ENCODE measurements around the gene GRB10.

Gene GRB10

DNA sequence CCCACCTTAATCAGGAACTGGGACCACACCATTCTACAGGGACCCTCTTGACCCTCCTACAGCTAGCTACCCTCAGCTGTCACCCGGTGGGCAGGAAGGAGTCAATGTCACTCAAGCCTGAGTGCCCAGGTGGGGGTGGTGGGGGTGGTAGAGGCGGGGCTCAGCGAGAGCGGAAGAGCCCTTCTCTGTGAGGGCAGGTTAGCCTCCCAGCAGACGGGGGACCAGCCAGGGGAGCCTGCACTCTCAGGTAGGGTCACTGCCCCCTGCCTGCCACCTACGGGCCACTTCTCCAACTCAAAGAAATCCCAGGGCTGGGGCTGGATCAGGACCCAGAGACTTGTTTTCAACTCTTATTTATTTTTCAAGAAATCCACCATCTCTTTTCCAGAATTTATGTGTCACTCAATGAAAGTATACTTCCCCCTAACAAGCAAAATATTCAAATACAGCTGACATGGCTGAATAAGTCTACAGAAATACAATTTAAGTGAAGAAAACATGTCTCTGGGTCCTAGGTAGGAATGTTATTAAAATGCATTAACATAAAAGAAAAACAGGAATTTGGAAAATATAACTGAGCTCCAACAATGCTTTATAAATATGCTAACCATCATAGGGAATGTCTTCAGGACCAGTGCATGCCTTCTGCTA, 154.1 kb downstream of the GRB10 start:
- no peak for DNase-seq

DNA sequence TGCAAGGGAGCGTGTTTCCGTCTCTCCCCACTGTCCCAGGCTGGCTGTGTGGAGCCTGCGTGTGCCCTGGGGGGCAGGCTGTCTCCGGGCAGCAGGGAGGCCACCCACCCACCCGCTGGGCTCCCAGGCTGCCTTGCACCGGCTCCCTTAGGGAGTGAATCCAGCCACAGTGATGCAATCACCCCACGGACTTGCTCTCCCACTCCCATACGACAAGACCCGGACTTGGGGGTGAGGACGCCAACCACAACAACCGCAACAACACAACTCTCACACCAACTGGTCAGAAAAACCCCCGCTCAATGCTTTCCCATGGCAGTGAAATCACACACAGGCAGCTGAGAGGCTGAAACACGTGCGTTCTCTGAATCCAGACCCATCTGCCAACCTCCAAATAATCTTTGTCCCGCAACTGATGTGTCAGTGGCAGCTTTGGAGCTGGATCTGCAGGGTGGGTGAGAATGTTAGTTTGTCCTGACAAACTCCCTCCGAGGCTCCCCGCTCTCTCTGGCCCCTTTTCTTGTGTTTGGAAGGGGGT, 154.8 kb downstream of the GRB10 start:
- DNase-seq: no peak

DNA sequence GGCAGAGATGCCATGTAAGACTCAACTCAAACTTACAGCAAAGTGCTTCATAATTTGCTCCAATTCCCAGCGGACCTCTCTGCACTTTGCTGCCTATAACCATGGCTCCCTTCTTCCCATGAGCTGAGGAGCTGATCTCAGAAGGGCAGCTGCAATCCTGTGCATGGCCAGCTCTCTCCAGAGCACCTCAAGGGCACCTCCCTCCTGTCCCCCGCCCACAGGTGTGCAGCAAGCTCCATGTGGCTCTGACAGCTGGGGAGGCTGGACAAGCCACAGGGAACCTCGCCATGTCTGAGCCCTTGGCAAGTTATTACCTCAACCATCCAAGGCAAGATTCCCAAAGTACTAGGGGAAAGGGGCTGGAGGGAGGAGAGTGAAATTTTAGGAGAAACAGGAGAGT, 156.4 kb downstream of the GRB10 start:
- no peak for DNase-seq

DNA sequence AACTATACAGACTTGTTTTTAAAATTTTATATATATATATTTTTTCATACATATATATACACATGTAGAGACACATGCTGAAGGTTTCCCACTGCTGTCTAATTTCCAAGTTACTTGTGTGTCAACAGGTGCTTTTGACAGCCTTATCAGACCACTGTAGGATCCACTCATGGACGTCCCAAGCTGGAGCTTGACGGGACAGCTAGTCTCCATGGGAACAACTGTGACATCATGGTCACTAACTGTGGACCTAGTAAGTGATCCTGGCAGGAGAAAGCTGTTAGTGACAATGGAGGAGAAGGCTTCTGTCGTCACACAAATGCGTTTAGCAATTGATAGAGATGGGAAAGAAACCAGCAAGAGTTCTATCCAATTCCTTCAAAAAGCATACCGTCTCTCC, 157.3 kb downstream of the GRB10 start:
- DNase-seq: no peak

DNA sequence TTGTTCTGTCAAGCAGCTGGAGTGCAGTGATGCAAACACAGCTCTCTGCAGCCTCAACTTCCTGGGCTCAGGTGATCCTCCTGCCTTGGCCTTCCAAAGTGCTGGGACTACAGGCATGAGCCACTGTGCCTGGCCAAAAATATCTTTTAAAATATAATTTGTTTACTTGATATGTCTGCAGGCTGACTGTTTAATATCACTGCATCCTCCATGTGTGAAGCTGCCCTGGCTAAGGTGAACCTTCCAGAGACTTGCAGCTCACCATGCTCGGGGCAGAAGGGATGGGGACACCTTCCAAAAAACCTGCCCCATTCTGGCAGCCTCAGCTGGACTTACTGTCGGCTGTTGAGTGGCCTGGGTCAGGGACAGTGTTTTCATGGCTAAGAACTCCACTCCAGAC, 159.9 kb downstream of the GRB10 start:
- no peak for DNase-seq

DNA sequence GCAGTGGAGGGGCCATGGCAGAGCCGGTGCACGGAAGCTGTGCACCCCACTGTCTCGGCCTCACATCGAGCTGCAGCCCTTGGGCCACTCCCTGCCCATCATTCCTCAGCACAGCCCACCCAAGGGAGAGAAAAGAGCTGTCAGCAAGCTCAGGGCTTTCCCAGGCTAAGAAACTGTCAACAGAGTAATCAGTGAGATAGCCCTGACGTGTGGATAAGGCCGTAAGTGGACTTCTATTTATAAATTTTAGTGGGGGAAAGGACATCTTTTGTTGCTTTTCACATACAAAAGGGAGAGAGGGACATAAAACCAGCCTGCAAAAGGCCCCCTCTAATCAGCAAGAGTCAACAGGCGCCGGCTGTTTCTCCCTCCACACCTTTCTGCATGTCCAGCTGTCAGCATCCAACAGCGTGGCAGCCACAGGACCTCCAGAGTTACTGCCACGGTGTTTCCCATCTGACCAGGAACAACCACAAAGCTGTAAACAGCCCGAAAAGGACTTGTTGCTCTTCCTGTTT, 160.7 kb downstream of the GRB10 start:
- DNase-seq: no peak

DNA sequence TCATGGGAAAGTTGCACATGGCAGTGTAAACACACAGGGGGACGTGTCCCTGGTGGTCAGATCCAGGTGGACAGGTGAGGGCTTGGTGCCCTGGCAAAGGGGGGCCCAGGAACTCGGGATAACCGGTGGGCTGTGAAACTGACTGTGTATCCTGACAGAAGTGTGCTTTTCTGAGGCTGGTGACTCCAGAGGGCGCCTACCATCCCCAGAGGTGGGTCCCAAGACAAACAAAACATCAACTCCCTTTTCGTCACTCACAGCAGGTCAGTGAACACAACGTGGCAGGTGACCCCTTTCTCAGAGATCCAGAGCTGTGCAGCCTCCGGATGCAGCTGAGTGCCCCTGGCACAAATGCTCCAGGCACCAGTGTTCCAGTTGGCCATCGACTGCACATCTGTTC, 161.5 kb downstream of the GRB10 start:
- no peak for DNase-seq

DNA sequence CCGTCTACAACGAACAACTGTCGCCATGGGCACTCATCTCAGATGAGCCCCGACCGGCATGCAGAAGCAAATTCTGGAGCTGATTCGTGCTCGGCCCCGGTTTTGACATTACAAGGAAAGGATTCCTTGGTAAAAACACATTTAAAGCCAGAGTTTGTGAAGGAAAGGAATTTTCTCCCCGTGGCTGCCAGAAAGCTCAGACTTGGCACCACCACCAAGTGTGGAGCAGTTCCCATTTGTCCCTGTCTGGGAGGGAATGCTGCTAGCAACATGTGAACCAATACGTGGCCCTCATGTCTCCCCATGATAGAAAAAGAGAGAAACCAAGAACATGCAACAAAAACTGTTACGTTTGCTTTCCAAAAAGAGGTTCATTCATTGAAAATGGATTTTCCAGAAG, 162.3 kb downstream of the GRB10 start:
- DNase-seq: no peak

DNA sequence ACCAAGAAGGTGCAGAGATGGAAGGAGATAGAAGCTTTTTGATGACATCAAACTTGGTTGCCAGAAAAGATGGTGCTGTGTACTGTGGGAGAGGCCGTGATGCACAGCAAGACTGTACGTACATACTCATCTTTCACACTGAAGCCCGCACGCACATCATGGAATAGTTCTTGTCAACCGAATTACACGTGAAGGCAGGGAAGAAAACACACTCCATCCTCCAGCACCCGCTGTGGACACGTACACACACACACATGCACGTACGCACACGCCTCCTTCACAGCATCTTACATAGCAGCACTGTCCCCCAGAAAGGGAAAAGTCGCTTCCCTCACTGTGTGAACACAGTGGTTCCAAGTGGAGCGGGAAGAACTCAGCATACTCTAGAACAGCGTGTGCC, 163.0 kb downstream of the GRB10 start:
- DNase-seq: no peak

DNA sequence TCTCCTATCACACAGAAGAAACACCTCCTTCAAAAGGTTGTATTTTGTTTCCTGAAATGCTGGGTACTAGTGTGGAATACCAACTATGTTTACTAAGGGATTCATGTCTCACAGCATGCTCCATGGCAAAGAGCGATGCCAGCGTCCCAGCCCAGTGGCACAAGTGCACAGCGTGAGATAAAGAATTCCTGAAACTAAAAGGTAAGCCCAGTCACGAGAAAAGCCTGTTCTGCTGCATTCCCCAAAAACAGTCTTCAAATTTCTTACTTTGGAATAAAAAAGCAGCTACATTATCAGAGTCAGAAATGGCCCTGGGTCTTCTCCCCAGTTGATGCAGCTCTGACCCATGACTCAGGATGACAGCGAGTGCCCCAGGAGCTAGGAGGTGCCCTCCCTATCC, 164.4 kb downstream of the GRB10 start:
- DNase-seq: no peak

DNA sequence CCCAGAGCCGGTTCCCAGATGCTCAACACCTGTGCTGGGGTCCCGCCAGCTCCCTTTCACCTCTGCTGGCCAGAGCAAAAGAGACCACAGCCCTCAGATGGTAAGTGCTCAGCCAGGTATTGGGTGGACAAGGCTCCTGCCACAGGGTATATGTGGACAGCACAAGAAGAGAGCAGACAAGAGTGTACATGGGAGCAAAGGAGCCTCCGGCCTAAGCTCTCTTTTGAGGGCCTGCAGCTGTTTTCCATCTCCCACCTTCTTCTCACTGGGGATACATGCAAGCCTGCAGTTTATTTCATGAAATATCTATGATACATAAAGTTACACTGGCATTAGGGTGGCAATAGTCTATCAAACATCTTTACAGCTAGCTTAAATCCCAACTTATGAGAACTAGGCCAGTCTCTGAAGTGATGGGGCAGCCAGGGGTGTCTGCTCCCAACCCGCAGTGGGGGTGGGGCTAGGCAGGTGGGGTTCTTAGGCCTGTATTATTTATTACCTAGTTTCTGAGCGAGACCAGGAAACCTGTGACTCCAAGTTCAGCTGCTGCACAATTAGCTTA, 167.1 kb downstream of the GRB10 start:
- no peak for DNase-seq

DNA sequence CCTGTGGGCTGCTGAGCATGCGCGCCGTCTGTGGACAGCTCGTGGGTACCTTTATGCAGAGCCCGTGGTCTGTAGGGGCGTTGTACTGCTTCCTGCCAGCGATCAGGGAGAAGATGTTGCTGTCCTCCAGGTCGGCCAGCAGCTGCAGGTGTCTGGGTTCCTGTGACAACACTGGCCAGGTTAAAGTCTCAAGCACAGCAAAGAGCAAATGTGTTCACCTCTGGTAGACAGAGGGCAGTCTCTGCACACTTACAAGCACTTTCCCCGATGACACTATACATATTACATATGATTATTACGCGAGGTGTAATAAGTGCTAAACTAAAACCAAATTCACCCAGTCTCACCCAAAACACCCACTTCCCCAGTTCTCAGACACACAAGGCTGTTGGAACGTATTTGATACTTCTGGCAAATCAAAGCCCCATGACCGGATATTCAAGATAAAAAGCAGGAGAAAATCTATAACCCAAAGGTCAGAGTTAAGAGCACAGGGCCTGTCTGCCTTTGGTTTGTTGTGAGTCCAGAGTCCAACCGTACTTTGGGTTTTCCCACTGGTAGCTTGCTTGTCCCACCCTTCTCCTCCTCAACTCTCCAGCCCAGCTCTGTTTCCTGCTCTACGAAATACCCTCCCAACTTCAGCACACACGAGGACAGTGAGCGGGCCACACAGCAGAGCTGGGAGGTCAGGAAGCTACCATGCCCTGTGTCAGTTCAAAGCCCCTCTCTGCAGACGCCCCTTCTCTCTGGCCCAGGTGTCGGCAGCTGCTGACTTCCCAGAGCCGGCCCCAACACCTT, 167.8 kb downstream of the GRB10 start:
- no peak for DNase-seq

DNA sequence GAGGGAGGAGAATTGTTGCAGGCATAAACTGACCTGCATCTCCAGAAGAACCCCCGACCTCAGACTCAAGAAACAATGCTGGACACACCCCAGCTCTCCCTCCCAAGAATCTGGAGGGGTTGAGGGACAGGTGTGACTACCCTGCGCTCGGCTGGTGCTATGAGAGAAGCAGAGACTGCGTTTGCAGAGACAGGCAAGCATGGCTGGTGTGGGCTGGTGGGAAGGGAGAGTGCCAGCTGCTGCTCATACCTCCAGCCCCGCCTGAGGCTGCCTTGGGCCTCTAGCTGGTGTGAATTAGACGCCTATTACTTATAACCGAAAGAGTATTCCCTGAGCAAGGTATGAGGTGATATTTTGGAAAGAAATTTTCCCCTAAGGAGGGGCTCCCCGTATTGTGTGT, 169.2 kb downstream of the GRB10 start:
- DNase-seq: no peak

DNA sequence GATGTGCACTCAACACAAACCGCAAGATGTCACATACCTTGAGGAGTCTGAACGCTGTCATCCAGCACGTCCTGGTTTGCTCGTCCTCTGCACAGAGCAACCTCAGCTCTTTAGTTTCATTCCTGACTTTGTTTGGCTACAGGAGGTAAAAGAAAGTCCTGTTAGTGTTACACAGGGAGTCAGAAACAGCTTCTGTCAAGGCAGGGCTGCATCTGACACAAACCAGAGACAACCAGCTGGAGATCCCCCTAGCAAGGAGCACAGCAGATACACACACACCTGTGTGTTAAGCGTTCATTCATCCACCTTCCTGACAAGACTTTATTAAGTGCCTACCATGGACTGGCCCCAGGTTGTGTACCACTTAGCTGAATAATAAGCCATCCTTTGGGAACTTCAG, 170.0 kb downstream of the GRB10 start:
- no peak for DNase-seq

DNA sequence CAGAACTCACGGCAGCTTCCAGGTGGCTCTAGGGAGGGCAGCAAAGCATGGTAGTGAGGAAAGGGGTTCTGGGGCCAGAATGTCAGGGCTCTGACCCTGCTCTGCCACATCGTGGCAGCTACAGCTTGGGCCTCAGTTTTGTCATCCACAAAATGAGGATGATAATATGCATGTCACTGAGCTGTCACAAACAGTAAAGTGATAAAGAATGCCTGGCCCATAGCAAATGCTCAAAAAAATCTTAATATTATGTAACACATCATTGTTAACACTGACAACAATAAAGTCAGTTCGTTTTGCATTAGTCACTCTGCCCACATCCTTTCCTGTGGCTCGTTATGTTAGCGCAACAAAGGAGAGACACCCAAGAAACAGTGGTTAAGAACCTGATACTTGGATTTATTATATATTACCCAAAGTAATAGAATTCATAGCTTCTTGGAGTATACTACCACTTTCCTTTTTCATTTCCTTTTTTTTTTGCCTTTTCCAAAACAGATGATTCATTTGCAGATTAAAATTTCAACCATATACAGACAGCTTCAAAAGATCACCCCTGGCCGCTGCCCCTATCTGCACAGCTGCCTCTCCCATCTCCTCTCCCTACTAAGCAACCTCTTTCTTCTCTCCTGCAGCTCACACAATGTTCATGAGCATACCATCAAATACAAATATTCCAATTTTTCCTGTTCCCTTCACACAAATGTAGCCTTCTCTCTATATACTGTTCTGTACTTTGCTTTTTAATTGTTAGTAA, 172.0 kb downstream of the GRB10 start:
- DNase-seq: no peak

DNA sequence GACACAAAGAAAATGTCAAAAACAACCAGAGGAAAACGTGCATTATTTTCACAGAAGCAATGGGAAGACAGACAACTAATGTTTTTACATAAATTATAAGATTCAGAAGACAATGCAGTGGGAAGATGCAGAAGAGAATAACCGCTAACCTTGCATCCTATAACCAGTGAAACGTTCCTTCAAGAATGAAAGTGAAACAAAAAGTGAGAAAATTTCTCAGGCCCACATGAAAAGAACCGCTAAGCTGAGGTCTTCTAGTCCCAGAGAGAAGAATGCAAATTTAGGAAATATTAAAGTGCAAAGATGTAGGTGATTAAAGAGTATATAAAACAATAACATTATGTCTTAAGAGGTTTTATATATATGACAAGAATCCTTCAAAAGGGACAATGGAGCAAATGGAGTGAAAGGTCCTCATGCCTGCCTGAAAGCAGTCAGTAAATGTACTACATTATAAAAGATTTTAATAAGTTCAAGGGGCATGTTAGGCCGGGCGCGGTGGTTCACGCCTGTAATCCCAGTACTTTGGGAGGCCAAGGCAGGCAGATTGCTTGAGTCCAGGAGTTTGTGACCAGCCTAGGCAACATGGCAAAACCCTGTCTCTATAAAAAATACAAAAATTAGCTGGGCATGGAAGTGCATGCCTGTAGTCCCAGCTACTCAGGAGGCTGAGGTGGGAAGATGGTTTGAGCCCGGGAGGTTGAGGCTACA, 174.3 kb downstream of the GRB10 start:
- DNase-seq: no peak

DNA sequence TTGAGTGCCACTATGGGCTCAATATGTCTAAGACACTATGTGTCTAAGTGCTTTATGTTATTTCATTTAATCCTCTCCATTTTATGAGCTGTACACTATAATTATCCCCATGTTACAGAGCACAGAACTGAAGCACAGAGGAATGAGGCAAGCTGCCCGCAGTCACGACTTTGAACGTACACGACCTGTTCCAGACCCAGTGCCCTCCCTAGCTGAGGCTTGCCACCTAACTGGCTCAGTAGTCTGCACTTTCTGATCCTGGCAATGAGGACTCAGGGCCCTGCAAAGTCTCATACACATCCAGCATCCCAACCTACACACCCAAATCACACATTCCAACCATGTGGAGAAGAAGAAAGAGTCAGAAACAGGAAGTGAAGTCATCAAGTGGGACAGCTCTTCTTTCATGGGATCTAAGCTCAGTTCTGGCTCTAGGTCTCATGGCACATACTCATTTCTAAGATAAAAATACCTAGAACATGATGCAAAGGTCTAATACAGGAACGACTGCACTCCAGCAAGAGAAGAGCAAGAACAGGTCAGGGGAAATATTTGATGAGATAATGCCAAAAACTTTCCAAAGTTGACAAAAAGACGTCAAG, 175.1 kb downstream of the GRB10 start:
- no peak for DNase-seq

DNA sequence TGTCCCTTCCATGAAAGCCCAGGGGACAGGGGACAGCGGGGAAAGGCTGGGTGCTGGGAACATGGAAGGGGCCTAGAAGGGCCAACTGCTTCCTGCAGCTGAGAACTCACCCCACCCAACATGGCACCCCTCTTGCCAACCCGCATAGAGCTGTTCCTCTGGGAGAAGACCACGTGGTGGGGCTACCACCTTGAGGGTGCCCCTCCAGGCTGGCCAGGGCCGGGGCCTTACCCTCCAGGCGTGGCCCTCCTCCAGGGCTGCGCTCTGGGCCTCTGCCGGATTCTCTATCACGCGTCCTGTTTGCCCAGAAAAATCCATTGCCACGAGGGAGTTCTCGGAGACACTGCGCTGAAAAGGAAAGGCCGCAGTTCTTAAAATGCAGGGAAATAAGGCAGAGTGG, 177.6 kb downstream of the GRB10 start:
- no peak for DNase-seq

DNA sequence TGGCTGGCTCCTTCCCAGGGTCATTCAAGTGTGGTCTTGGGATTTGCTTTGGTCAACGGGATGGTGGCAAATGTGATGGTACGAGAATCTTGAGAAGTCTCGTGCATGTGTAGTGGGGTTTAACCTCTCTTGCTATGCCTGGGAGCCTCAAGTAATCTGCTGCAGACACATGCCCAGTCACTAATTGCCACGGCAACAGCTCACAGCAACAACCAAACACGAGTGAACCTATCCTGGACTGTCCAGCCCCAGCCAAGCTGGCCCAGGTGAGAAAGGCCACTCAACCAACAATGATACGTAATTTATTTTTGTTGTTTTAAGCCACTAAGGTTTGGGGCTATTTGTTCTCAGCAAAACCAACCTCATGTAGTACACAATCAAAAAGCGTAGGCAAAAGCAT, 179.4 kb downstream of the GRB10 start:
- DNase-seq: no peak

DNA sequence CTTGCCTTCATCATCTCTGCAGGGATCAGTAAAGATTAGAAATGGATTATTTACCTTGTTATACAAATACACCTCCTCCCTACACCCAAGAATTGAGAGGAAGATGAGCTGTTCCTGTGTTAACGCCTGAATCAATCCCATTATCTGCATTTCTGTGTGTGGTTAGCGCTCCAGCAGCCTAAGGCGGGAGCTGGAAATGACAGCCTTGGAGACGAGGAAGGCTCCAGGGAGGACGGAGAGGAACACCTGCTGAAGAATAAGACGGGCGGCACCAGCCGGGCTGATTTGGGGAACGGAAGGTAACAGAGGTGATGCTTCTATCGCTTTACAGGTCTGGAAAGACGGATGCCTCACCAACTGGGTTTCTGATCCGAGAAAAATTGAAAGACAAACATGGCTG, 183.3 kb downstream of the GRB10 start:
- no peak for DNase-seq

DNA sequence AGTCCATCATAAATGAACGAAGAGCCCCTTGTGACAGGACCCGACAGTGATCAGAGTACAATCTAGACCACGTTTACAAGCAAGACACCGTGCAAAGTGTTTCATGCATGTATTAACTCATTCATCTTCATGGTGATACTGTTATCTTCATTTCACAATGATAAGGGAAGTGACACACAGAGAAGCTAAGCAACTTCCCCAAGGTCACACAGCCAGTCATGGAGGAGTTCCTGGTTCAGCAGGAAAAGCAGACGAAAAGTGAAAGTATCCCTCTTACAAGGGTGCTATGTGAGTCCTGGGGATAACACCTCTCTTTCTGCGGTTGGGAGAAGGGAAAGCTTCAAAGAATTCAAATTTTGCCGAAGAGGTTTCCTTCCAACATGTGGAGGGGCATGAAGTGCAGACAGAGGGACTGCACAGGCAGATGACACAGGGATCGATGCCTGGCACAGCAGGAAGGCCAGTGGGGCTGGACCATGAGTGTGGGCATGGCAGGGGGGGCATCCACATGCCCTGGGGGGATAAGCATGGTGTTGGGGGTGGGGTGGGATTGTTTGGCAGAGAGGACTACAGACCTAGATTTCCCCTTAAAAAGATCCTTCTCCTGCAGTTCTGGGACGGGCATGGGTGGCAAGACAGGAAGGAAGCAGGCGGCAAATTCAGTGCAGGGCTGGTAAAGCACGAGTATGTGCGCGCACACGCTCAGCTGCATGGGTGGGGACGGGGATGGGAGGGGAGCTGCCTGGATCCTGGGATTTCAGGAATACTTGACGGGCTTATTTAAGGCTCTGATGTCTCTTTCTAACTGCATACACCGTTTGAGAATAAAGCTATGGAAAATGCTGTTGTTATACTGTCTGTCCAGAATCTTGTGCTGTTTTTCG, 184.0 kb downstream of the GRB10 start:
- no peak for DNase-seq
